Stomach (tissue), 9 donors: ENCODE results near the gene OR6C3. TPM values are rescaled to one million over a fixed set of nuclear protein-coding genes. Genes with fewer than 3 reads are reported as not detected.
"Not testable (repeated sequence)": the region's sequence is repeated elsewhere in the genome, so short reads cannot be mapped to it uniquely, and the experiment has no call there.

Experiments used
- DNase-seq, 2 donors: peaks; one replicate each; pipeline versions ENCODE4 v3.0.0 to v3.0.0-alpha.2; 2013 to 2019
- H3K27ac ChIP-seq, 5 donors: fragments of 200-600 bp in 4 of 5; sonication (generic) in 4 of 5; one replicate each; pipeline ENCODE4 v1.5.1; 2013 to 2019; ENCODE audit warnings: mild to moderate bottlenecking in 1 of 5, moderate library complexity in 1 of 5
- H3K27me3 ChIP-seq, 3 donors: fragments of 200-600 bp; sonication (generic); one replicate each; pipeline ENCODE4 v1.5.1; 2017 to 2019; ENCODE audit warnings: mixed run types in 1 of 3
- H3K36me3 ChIP-seq, 4 donors: fragments of 200-600 bp; sonication (generic); 1 replicate in 3 of 4; 2 replicates in 1 of 4; pipeline ENCODE4 v1.5.1; 2016 to 2019
- H3K4me1 ChIP-seq, 4 donors: fragments of 200-600 bp; sonication (generic); one replicate each; pipeline ENCODE4 v1.5.1; 2016 to 2019
- H3K4me3 ChIP-seq, 4 donors: fragments of 200-600 bp; sonication (generic) in 3 of 4; one replicate each; pipeline ENCODE4 v1.5.1; 2016 to 2019; ENCODE audit warnings: mild to moderate bottlenecking in 1 of 4
- H3K9me3 ChIP-seq, 4 donors: fragments of 200-600 bp; sonication (generic); one replicate each; pipeline ENCODE4 v1.5.1; 2016 to 2019
- EP300 ChIP-seq: sonication (generic); formaldehyde crosslinking; IDR thresholded peaks from one replicate; pipeline ENCODE4 v1.6.1; 2017; ENCODE audit warnings: antibody characterized with exemption
- POLR2A ChIP-seq, 4 donors: fragments of 450-650 bp; IDR thresholded peaks; one replicate each; pipeline ENCODE4 v1.6.1; 2016; ENCODE audit warnings: antibody characterized with exemption in 4 of 4, control low read depth in 2 of 4, mild to moderate bottlenecking in 1 of 4, moderate library complexity in 1 of 4
- POLR2AphosphoS5 ChIP-seq, 3 donors: sonication (generic); formaldehyde crosslinking; IDR thresholded peaks; one replicate each; pipeline ENCODE4 v1.6.1; 2016; ENCODE audit warnings: antibody characterized with exemption in 3 of 3
- WGBS, 5 donors: extraction: QIAGEN DNeasy Blood & Tissue Kit in 3 of 5; methylation state at CpG; one replicate each; pipeline versions ENCODE4 v1.1.5 to v1.1.7; 2013 to 2018; 5-methylcytosine and 5-hydroxymethylcytosine counted together
- intact Hi-C: fragments of 100-400 bp; cut with DNase I; formaldehyde crosslinking; loops from one replicate; pipeline ENCODE4 v1.15.1; 2023; ENCODE audit warnings: low total_unique reads
- polyA plus RNA-seq, 3 donors: library from polyadenylated mRNA; stranded (reverse); fragments of 200-250 nt; gene quantifications; one replicate each; pipeline ENCODE4 v1.2.3, GENCODE V29; 2013
- total RNA-seq, 5 donors: library from RNA; depleted of rRNA; stranded (reverse); fragments of >200 nt; gene quantifications; one replicate each; pipeline versions ENCODE4 v1.1.0 to v1.2.3, GENCODE V29; 2014 to 2016
- TF ChIP-seq, protein P1 (sequence below), 7 experiments: fragments of 450-650 bp in 4 of 7; fragments of 200-600 bp in 3 of 7; sonication (generic) in 3 of 7; IDR thresholded peaks; one replicate each; pipeline ENCODE4 v1.5.1; 2016 to 2019; ENCODE audit warnings: antibody characterized with exemption in 7 of 7, control low read depth in 2 of 7, mild to moderate bottlenecking in 1 of 7
- donor health status: healthy with polysubstance abuse.
- donor health status: Bipolar disorder and iron deficiency.
- donor health status: healthy.

OR6C3 gene
- total and polyA plus RNA-seq, 8 donors = not detected

DNA sequence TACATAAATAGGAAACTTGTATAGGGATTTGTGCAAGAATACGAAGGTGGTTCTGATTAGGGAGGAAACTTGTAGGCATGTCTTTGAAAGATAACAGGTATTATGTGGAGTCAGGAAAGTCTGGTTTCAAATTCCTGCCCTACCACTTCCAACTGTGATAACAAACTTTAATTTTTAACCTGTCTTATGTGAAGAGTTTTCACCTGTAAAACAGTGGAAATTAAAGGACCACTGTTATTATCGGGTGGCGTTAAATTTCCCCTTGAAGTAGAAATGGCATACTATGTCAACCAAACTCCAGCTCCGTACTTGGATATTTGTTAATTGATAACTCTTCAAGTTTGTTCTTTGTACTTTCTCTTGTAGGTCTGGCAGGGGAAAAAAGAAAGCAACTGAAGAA, 10.3 kb upstream of the OR6C3 start:
- Histone ChIP-seq H3K4me3 (no peak overlapping the region), H3K4me1 (no peaks in the 10 kb centered on the region), H3K9me3 (peaks cover 0 to 7% (median 0%) of the 10 kb centered on the region in 4 donors), H3K27ac (no peak overlapping the region), H3K27me3 (no peaks in the 10 kb centered on the region), H3K36me3 (no peaks in the 10 kb centered on the region)
- peak in 1 of 2 donors; percentile 2 for DNase-seq
- TF ChIP-seq EP300 (no peak), POLR2AphosphoS5 (IDR thresholded peaks at IDR 0.05) (no peak)
- TF ChIP-seq, protein P1, sequence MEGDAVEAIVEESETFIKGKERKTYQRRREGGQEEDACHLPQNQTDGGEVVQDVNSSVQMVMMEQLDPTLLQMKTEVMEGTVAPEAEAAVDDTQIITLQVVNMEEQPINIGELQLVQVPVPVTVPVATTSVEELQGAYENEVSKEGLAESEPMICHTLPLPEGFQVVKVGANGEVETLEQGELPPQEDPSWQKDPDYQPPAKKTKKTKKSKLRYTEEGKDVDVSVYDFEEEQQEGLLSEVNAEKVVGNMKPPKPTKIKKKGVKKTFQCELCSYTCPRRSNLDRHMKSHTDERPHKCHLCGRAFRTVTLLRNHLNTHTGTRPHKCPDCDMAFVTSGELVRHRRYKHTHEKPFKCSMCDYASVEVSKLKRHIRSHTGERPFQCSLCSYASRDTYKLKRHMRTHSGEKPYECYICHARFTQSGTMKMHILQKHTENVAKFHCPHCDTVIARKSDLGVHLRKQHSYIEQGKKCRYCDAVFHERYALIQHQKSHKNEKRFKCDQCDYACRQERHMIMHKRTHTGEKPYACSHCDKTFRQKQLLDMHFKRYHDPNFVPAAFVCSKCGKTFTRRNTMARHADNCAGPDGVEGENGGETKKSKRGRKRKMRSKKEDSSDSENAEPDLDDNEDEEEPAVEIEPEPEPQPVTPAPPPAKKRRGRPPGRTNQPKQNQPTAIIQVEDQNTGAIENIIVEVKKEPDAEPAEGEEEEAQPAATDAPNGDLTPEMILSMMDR (IDR thresholded peaks at IDR 0.05) = no peak
- WGBS, 5 donors = 26 to 62% (median 30%) methylated on average over 4 of the region's 4 CpGs
- intact Hi-C loops = no loop called here

DNA sequence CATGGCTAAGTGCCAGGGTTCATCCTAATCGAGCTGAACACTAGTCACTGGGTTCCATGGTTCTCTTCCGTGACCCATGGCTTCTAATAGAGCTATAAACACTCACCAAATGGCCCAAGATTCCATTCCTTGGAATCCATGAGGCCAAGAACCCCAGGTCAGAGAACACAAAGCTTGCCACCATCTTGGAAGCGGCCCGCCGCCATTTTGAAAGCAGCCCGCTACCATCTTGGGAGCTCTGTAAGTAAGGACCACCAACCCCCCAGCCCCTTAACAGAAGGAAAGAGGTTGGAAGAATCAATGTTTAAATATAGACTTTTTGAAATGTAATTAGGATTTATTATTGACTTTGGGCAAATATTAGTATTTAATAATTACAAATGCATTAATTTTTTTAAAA, 4.7 kb upstream of the OR6C3 start:
- DNase-seq, H3K9me3 ChIP-seq, H3K4me3 ChIP-seq, H3K4me1 ChIP-seq, H3K27me3 ChIP-seq, intact Hi-C loops, H3K36me3 ChIP-seq, H3K27ac ChIP-seq: not testable (repeated sequence)
- WGBS, 5 donors = 88 to 96% (median 90%) methylated on average over 6 of the region's 6 CpGs

DNA sequence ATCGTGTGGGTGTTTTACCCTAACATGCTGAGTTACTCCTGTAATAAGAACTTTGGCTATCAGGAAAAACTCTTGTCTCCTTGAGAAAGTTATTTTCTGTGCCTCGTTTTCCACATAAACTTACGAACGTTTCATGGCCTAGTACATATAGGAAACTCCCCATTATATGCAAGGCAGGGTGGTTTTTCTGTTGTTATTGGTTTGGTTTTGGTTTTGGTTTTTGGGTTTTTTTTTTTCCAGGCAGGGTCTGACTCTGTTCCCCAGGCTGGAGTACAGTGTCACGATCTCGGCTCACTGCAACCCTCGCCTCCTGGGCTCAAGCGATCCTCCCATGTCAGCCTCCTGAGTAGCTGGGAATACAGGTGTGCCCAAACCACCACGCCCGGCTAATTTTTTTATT, 5.5 kb downstream of the OR6C3 start:
- Histone ChIP-seq H3K9me3 (no peaks in the 10 kb centered on the region), H3K27ac (no peak overlapping the region), H3K4me1 (no peaks in the 10 kb centered on the region), H3K4me3 (no peak overlapping the region), H3K27me3 (no peaks in the 10 kb centered on the region), H3K36me3 (no peaks in the 10 kb centered on the region)
- WGBS, 5 donors = 89 to 94% (median 91%) methylated on average over 10 of the region's 10 CpGs
- intact Hi-C loops = no loop called here
- TF ChIP-seq POLR2A (IDR thresholded peaks at IDR 0.05) (no peak), POLR2AphosphoS5 (IDR thresholded peaks at IDR 0.05) (no peak), EP300 (no peak)
- TF ChIP-seq, protein P1 (IDR thresholded peaks at IDR 0.05) = no peak
- no peak for DNase-seq

DNA sequence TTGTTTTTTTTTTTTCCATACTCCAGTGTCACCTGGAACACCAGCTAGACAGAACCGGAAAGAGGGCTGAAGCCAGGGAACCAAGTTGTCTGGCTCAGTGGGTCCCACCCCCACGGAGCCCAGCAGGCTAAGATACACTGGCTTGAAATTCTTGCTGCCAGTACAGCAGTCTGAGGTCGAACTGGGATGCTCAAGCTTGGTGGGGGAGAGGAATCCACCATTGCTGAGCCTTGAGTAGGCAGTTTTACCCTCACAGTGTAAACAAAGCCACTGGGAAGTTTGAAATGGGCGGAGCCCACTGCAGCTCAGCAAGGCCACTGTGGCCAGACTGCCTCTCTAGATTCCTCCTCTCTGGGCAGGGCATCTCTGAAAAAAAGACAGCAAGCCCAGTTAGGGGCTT, 24.8 kb downstream of the OR6C3 start:
- 53 to 67% (median 58%) methylated on average over 3 to 4 of the region's 4 CpGs for WGBS, 5 donors
- H3K4me1 ChIP-seq, DNase-seq, H3K27ac ChIP-seq, intact Hi-C loops, H3K27me3 ChIP-seq, H3K36me3 ChIP-seq, H3K9me3 ChIP-seq, H3K4me3 ChIP-seq: not testable (repeated sequence)

DNA sequence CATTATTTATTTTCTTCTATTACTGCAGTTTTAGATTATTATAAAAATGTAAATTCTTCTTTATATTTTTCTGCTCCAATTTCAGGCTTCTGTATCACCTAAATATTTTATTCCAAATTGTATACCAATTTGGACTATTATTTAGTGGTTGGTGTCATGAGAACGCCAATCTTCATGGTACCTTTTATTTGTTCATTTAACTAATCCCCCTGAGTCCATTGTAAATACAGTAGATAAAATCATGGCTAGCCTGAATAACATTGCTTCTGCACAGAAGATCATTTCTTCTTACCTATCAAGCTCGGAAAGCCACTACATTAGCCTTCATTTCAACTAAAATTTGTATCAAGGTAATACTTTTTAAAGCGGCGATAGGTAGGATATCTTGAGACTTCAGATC, 32.1 kb downstream of the OR6C3 start, which contains the start of gene OR6C75:
Gene OR6C75, plus strand, starts transcription at position 301 of the 400 bp plus-strand sequence. CDS start 2,136 bp downstream, outside the sequence.
- Histone ChIP-seq H3K9me3 (no peaks in the 10 kb centered on the region), H3K36me3 (no peaks in the 10 kb centered on the region), H3K27ac (no peak within 1 kb of the TSS), H3K27me3 (no peaks in the 10 kb centered on the region), H3K4me3 (no peak within 1 kb of the TSS), H3K4me1 (no peaks in the 10 kb centered on the region)
- intact Hi-C loops = no loop called here
- WGBS, 5 donors = 77 to 90% (median 82%) methylated on average over 4 of the region's 4 CpGs
- no peak for DNase-seq
- TF ChIP-seq EP300 = no peak
- TF ChIP-seq POLR2A (IDR thresholded peaks at IDR 0.05) = no peak
- TF ChIP-seq, protein P1 (IDR thresholded peaks at IDR 0.05) = no peak
- no peak for TF ChIP-seq POLR2AphosphoS5 (IDR thresholded peaks at IDR 0.05)
